HG03460 (cell line): ENCODE data around the gene MYO3B.
"Not testable (repeated sequence)": the region's sequence is repeated elsewhere in the genome, so short reads cannot be mapped to it uniquely, and the experiment has no call there.

Experiments
- ATAC-seq: cut with Tn5 transposase; IDR thresholded peaks from one replicate; pipeline ENCODE4 v1.9.1; 2021; ENCODE audit not compliant: unreplicated experiment

The MYO3B gene

DNA sequence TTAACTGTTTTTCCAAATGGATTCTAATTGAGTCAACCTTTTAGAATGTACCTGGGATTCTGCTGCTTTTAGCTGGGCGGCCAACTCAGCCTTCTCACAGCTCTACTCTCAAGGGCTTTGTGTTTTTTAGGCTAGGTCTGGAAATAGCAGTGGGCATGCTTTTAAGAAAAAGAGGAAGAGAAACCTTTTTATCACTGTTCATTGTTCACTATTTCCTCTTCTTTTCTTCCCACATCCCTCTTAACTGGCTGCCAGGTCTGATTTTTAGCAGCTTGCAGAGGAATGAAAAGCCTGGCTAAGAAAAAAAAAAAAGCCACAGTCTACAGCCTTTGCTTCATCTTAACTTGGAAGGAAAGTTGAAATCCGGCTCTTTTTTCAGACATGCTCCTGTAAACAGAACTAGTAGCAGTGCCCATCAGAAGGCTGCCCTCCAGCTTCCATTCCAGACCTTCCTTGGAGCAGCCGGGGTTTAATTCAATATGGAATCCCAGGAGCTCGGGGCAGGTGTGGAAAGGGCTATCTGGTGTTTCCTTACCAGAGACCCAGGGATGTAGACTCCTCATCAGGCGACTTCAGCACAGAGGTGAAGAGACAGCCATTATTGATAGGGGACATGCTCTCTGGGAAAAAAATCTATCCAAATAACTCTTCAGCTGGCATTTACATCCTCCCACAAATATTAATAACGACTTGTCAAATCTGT, 230.7 kb downstream of the MYO3B start:
- no peak for ATAC-seq

DNA sequence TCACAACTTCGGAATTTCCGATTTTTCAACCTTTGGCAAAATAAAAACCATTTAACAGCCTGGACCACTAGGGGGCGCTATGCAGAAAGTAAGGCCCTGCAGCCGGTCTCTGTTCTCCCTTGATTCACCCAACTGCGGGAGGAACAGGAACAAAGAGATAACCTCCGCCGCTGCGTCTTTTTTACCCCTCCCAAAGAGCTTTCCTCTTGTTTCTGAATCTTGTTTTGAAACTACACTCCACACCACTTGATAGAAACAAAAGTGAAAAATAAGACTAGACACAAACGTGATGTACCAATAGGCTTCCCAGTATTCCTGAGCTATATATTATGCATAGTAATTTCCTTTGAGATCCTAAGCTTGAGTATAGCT, 231.2 kb downstream of the MYO3B start:
- ATAC-seq: no peak

DNA sequence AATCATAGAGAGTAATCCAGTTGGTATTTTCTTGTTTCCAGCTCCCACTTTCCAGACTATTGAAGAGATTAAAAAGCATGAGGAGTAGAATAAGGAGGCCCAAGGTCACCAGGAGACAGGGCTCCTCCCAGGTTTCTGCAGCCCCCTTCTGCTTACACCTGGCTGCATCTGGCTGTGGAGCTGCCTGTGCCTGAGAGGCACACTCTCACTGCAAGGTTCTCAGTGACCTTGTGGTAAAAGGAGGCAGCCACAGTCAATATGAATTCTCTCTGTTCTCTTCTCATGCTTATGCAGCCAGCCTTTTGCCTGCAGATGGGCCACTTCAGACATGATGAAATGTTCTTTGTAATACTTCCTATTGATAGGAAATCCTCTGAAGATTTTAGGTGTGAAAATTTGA, 233.7 kb downstream of the MYO3B start:
- ATAC-seq: no peak

DNA sequence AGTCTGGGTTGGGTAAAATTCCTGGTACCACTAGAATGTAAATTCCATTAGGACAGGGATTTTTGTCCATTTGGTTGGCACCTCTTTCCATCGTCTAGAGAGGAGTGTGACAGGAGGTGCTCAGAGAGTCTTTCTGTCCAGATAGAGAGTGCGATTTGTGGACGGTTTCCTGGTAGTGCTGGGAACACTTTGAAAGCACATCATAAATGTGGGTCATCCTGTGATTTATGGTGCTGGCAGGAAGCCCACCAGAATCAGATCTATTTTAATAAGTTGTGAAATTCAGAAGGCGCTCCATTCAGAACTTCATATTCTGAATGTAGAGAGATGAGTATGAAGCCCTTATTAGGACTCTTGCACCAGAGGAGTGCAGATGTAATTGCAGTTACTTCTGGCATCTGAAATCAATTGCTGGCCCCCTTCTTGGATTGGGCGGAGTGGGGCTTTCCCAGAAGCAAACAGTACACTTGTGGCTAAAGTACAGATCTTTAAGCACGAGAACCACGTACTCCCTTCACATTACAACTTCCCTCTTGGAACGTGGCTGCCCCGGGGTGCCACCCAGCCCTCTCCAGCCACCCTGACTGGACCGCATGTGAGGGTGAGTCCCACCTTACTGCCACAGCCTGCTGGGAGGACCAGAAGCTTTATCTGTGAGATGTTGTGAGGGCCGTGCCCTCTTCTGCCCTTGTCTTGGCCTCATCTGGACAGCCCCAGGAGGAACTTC, 243.2 kb downstream of the MYO3B start:
- no peak for ATAC-seq

DNA sequence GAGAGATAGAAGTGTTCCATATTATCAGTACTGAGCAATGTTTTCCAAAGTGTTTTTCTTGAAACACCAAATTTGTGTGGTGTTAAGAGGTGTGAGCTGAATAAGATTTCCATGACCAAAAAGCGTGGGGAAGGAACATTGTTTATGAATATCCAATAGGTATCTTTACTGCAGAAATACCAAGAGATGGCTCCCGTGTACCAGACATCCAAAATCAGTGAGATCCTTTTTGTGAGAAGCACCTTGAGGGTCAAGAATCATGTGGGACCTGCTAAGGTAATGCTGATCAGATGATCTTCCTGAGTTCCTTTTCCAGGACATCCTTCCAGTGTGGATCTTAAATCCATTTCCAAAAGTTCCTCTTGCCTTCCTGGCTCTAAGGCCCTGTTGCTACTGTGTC, 246.0 kb downstream of the MYO3B start:
- no peak for ATAC-seq

DNA sequence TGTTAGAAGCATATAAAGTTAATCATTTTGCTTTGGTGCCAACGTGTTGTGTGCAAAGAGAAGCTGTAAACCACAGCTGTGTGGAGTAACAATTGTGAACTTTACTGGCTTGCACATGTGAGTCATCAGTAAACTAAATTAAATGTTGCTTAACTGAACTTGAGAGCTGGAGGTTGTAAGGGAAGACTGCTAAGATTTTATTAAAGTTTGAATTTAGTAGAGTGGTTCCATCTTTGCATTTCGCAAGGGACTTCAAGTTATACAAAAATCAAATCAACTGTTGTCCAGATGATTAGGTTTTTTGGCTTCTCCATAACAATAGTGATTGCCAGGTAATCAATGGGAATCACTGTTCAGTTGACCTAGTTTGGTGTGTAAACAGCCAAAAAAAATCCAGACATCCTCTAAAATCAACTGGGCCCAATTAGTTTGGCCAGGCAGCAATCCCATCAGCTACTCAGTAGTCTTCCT, 247.4 kb downstream of the MYO3B start:
- no peak for ATAC-seq

DNA sequence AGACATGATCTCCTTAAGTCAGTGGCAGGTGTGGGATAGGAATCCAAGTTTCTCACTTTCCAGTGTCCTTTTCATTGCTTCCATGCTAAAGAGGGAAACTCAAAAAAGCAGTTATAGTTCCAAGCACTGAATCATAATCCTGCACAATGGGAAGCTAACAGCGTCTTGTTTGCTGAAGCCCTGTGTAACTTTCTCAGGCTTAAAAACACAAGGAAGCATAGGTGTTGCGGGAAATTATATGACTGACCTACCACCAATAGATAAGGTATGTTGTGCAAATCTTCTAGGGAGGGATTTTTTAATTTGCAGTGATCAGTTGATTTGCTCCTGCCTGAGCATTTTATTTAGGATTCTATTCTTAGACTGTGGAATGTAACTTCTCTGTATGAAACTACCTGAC, 250.9 kb downstream of the MYO3B start:
- ATAC-seq: no peak

DNA sequence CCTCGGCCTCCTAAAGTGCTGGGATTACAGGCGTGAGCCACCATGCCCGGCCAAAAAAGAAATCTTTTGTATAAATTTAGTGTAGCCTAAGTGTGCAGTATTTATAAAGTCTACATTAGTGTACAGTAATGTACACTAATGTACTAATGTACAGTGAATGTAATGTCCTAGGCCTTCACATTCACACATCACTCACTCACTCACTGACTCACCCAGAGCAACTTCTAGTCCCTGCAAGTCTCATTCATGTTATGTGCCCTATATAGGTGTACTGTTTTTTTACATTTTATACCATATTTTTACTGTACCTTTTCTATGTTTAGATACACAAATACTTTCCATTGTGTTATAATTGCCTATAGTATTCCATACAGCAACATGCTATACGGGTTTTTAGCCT, 254.9 kb downstream of the MYO3B start:
- no peak for ATAC-seq

DNA sequence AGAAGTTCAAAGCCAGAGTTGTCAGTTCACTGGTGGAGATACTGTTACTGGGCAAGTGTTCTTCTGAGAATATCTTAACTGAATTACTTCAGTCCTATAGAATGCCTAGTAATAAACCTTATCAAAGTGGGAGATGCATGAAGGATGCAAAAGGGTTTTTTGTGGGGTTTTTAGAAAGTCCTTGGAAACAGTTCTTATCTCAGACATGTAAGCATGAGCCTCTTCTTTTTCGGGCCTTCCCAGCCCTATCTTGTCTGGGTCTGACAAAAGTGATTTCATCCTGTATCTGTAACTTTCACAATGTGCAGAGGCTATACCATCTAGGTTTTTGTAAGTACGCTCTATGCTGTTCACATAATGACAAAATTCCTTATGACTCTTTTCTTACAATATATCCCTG, 255.5 kb downstream of the MYO3B start:
- no peak for ATAC-seq

DNA sequence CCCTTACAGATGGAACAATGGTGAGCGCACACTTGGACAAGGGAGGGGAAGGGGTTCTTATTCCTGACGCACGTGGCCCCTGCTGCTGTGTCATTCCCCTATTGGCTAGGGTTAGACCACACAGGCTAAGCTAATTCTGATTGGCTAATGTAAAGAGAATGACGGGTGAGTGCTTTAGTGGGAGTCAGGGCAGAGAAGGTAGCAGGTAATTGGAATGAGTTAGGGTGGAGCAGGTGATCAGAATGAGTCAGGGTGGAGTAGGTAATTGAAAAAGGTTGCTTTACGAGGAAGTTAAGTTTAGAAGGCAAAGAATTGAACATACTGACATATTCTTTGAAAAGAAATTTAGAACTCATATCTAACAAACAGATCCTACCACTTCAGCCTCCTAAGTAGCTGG, 256.4 kb downstream of the MYO3B start:
- not testable (repeated sequence) for ATAC-seq

DNA sequence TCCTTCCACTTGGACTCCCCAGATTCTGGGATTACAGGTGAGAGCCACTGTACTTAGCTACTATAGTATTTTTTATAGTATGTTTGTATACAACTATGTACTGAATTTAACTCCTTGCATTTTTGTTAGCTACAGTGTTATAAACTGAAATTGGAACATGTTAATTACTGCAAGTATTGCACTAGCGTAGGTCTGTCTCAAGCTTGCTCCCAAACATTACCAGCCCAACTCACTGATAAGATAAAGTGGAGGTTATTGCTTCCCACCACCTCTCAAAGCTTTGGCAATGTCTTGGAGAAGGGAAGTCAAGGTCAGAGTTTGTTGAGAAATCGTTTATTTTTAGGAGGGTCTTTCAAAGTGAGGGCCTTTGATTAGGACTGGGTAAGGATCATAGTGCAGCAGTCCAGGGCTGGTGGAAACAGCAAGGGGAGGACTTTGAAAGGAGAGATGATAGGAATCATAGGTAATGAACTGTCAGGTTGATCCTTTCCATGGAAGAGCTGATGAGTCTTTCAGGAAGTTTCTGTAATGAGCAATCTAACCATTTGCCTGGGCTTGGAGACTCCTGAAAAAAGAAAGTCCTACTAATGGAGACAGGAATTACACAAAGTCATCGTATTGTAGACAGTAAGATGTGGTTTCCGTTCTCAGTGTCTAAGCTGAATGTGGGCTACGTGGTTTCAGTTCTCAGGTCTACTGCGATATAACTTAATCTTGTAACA, 257.1 kb downstream of the MYO3B start:
- ATAC-seq: no peak

DNA sequence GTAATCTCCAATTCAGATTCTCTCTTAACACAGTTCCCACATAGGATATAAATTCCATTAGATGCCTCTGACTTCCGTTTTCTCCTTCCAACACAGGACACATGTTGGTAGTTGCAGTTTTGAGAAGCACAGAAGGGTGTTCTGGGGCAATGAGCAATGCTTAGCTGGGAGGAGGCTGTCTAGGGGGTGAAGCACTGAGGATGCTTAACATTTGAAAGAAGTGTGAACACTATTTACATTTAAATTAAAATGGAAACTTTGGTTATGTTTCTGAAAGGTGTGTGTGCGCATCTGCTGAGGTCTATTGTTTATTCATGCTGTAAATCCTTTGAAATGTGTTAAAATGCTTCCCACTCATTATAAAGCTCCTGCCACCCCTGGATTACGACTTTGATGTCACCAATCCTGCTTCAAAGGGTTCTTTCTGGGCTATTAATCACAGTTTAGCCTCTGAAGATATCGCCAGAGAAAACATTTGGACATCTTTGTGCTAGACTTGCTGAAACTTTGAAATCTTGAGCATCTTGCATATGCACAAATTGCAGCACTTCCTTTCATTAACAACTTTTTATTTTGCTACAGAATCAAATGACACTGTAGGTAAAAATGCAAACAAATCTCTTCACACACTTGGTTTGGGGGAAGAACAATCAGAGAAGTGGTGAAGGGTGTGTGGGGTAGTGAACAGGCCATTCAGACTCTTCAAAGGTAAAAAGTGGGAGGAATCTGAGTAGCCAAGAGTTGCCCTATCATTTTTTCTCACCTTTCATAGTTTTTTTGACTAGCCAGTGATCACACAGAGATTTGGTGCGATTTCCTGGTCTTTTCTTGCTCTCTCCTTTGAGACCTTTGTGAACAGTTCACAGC, 258.4 kb downstream of the MYO3B start:
- ATAC-seq: no peak

DNA sequence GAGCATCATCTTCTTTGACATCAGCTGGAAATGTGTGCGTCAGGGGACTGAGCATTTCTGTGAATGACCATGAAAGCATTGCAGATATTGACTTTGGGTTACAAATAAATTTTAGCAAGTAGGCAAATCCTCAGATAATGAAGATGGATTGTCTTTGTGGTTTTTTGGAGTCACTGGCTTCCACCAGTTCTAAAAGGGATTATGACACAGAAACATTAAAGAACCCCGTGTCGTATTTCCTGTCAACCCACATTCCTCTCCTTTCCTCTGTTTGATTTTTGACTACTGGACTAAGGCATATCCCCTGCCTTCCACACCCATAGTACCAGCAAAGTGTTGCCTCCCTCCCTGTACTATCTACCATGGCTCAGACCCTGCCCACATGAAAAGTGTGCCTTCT, 268.1 kb downstream of the MYO3B start:
- no peak for ATAC-seq

DNA sequence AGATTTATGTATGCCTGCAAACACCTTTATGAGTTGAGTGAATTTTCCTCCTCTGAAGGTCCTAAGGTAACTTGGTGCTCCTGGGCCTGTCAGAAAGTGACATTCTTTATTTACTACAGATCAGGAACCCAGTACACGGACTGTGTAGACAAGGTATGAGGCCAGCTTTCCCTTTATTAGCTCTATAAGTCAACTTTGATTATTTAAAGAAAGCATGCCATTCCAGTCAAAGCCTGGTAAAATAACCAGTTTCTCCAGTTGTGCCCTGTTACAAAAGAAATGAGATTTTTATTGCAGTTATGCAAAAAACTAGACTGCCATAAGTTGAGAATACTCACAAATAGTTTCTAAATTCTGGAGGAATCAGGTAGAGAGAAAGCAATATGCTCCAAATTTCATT, 271.1 kb downstream of the MYO3B start:
- no peak for ATAC-seq

DNA sequence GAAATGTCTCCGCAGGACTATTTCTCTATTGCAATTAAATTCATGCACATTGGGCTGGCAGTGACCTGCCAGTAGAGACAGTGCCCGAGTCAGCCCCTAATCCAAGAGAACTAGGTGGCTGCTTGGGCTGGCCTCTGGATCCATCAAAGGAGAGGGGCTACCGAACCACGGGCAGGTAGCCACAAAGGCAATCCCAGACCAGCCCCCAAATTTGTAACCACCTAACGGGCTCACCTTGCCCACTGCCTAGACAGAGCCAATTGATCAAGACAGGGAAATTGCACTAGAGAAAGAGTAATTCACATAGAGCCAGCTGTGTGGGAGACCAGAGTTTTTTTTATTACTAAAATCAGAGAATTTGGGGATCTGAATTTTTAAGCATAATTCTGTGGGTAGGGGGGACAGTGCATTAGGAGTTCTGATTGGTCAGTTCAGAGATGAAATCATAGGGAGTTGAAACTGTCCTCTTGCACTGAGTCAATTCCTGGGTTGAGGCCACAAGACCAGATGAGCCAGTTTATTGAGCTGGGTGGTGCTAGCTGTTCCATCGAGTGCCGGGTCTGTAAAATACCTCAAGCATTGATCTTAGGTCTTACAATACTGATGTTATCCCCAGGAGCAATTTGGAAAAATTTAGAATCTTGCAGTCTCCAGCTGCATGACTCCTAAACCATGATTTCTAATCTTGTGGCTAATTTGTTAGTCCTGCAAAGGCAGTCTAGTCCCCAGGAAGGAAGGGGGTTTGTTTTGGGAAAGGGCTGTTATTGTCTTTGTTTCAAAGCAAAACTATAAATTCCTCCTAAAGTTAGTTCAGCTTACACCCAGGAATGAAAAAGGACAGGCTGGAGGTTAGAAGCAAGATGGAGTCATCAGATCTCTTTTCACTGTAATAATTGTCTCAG, 276.8 kb downstream of the MYO3B start:
- ATAC-seq: no peak

DNA sequence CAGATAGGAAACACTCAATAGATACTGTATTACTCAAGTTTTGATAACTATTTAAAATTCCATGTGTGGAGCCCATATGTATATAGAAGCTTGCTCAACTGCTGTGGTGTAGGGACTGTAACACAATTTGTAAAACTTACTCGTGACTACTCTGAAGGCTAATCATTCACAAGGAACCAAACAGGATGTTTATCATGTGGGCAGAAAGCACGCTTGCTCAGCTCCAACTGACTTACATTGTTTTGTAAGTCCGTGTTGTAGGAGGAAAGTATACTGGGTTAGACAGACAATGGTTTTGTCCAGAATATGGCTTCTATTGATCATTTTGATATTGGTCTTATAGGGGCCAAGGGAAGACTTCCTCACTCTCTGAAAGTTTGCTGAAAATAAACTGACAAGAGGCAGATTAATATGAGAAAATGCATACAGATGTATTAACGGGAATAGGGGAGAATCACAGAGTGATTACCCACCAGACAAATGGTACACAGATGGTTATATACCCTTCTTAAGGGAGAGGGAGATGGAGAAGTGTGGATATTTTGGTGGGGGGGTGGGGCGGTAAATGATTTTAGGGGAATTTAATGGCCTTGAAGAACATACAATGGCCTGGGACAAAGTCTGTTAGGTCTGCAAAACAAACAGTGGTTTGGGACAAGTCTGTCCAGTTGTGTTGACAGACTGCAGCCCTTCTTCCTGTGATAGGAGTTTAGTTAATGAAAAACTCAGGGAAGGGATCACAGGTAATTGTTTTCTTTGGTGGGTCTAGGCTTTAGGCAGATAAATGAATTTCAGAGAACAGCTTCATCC, 277.9 kb downstream of the MYO3B start:
- ATAC-seq: no peak

DNA sequence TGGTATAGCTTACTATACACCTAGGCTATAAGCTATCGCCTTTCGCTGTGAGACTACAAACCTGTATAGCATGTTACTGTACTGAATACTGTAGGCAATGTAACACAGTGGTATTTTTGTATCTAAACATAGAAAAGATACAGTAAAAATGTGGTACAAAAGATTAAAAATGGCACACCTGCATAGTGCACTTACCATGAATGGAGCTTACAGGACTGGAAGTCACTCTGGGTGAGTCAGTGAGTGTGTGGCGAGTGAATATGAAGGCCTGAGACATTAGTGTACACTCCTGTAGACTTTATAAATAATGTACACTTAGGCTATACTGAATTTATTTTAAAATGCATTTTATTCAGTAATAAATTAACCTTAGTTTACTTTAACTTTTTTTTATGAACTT, 279.0 kb downstream of the MYO3B start:
- ATAC-seq: no peak

DNA sequence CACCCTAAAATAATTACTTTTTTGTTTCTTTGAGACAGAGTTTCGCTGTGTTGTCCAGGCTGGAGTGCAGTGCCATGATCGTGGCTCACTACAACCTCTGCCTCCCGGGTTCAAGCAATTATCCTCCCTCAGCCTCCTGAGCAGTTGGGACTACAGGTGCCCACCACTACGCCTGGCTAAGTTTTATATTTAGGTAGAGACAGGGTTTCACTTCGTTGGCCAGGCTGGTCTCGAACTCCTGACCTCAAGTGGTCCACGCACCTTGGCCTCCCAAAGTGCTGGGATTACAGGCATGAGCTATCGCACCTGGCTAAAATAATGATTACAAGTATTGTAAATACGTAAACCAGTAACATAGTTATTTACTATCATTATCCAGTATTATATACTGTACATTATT, 279.8 kb downstream of the MYO3B start:
- no peak for ATAC-seq

DNA sequence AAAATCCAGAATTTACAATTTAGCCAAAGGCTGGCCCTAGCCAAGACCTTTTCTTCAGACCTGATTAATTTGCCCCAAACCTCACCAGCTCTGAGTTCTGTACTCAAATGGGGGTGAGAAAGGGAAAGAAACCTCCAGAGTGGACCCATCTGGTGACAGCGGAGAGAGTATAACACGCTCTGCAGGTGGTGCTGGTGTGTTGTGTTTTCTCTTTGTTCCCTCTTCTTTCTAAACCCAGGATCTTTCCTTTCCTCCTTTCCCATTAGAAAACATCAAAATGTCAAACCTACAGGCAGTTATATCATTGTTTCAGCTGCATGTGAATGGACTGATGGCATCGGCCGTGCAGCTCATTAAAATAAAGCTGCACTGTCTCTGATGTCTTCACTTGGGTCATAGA, 283.9 kb downstream of the MYO3B start:
- no peak for ATAC-seq
